ENCODE data around the gene ATP9A.

ATP9A gene

DNA sequence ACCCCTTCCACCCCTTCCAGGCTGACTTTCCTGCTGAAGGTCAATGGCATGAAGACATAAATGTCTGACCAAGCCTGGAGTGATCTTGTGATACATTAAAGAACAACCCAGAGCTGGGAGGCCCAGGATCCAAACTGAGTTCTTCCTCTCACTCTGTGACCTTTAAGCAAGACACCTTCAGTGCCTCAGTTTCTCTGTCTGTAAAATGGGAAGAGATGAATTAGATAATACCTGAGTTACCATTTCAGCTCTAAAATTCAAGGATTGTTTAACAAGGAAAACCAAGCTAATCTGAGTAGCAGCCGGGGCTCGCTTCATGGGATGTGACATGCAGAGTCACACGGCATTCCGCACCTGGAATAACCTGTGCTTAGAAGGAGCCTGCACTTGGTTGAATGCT, 218.7 kb downstream of the ATP9A start:
- no peaks in the 10 kb centered on the region for H3K9me3 ChIP-seq (ENCODE audit: control insufficient read depth, insufficient read depth, low read length)
- peaks cover 6% of the 10 kb centered on the region for H3K4me1 ChIP-seq (ENCODE audit: control insufficient read depth, low read length)
- peaks cover 6% of the 10 kb centered on the region for H3K27me3 ChIP-seq (ENCODE audit: control insufficient read depth, low read length)
- no peaks in the 10 kb centered on the region for H3K36me3 ChIP-seq (ENCODE audit: control insufficient read depth, low read length)
- H3K4me2 ChIP-seq (ENCODE audit: low read length), result no peak overlapping the region
- no peaks in the 10 kb centered on the region for H3K79me2 ChIP-seq (ENCODE audit: control insufficient read depth, low read length)
- H3K27ac ChIP-seq (ENCODE audit: low read depth, low read length), result no peak overlapping the region
- H3K9me2 ChIP-seq (replicated peaks; ENCODE audit: control insufficient read depth, low read length), result no peaks in the 10 kb centered on the region
- TF ChIP-seq, protein P1, sequence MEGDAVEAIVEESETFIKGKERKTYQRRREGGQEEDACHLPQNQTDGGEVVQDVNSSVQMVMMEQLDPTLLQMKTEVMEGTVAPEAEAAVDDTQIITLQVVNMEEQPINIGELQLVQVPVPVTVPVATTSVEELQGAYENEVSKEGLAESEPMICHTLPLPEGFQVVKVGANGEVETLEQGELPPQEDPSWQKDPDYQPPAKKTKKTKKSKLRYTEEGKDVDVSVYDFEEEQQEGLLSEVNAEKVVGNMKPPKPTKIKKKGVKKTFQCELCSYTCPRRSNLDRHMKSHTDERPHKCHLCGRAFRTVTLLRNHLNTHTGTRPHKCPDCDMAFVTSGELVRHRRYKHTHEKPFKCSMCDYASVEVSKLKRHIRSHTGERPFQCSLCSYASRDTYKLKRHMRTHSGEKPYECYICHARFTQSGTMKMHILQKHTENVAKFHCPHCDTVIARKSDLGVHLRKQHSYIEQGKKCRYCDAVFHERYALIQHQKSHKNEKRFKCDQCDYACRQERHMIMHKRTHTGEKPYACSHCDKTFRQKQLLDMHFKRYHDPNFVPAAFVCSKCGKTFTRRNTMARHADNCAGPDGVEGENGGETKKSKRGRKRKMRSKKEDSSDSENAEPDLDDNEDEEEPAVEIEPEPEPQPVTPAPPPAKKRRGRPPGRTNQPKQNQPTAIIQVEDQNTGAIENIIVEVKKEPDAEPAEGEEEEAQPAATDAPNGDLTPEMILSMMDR (IDR thresholded peaks at IDR 0.05; ENCODE audit: low read depth, low read length, poor library complexity, severe bottlenecking), result no peak
- TF ChIP-seq EZH2phosphoT487 (IDR thresholded peaks at IDR 0.05; ENCODE audit: borderline replicate concordance, low read length), result no peak
- no peaks in the 10 kb centered on the region for H4K20me1 ChIP-seq (ENCODE audit: control insufficient read depth, insufficient read depth, low read depth, low read length)
- H3K4me3 ChIP-seq (ENCODE audit: low read length), result no peak overlapping the region
- H3F3A ChIP-seq (ENCODE audit: control insufficient read depth, insufficient read depth), result no peaks in the 10 kb centered on the region

DNA sequence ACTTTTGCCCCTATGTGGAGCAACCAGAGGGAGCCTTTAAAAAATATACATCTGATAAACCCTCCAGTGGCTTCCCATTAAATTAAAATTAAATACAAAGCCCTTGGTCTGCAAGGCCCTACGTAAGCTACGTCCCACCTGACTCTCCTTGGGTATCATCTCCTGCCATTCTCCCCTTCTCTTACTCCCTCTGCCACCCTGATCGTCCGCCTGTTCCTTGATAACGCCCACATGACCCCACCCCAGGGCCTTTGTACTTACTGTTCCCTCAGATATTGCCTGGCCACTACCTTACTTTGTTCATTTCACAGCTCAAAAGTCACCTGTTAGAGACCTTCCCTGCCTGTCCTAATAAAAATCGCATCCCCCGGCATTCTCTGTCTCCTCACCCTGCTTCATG, 220.2 kb downstream of the ATP9A start:
- H3K79me2 ChIP-seq (ENCODE audit: control insufficient read depth, low read length), result no peaks in the 10 kb centered on the region
- TF ChIP-seq EZH2phosphoT487 (IDR thresholded peaks at IDR 0.05; ENCODE audit: borderline replicate concordance, low read length), result no peak
- TF ChIP-seq, protein P1 (IDR thresholded peaks at IDR 0.05; ENCODE audit: low read depth, low read length, poor library complexity, severe bottlenecking), result no peak
- H3K4me1 ChIP-seq (ENCODE audit: control insufficient read depth, low read length), result peaks cover 8% of the 10 kb centered on the region
- no peaks in the 10 kb centered on the region for H3K36me3 ChIP-seq (ENCODE audit: control insufficient read depth, low read length)
- no peak overlapping the region for H3K27ac ChIP-seq (ENCODE audit: low read depth, low read length)
- no peaks in the 10 kb centered on the region for H3K9me3 ChIP-seq (ENCODE audit: control insufficient read depth, insufficient read depth, low read length)
- no peaks in the 10 kb centered on the region for H4K20me1 ChIP-seq (ENCODE audit: control insufficient read depth, insufficient read depth, low read depth, low read length)
- no peak overlapping the region for H3K4me2 ChIP-seq (ENCODE audit: low read length)
- peaks cover 8% of the 10 kb centered on the region for H3K27me3 ChIP-seq (ENCODE audit: control insufficient read depth, low read length)
- H3F3A ChIP-seq (ENCODE audit: control insufficient read depth, insufficient read depth), result no peaks in the 10 kb centered on the region
- H3K9me2 ChIP-seq (replicated peaks; ENCODE audit: control insufficient read depth, low read length), result no peaks in the 10 kb centered on the region
- H3K4me3 ChIP-seq (ENCODE audit: low read length), result no peak overlapping the region

Data from DOHH2 (cell line).